Measurements from ENCODE around the gene CCBE1.

Gene CCBE1

GRCh38 chr18:59386909-59387686 lies 310.1 kb downstream of the CCBE1 start:
- DNase-seq (ENCODE audit: low spot score) = no peak

- DNase-seq (ENCODE audit: low spot score) = no peak
Observed at GRCh38 chr18:59385191-59385590, 312.0 kb downstream of the CCBE1 start.

- DNase-seq (ENCODE audit: low spot score) = no peak
Observed at GRCh38 chr18:59383851-59384250, 313.4 kb downstream of the CCBE1 start.

GRCh38 chr18:59382383-59382782 lies 314.8 kb downstream of the CCBE1 start:
- no peak for DNase-seq (ENCODE audit: low spot score)

GRCh38 chr18:59381949-59382348 lies 315.3 kb downstream of the CCBE1 start:
- DNase-seq (ENCODE audit: low spot score) = no peak
